T-helper 2 cell treated with Interferon-gamma antibody and Interleukin-4, amounts not matched to agents 5 μg/mL and 100 μg/mL, for 36 hours (primary cell): ENCODE measurements around the gene MCF2L.

Experiments
- DNase-seq: peaks from one replicate; pipeline ENCODE4 v3.0.0; 2021; ENCODE audit warnings: low spot score
- H3K27ac Mint-ChIP-seq: one replicate; pipeline ENCODE4 v1.8.0; 2021; ENCODE audit warnings: mild to moderate bottlenecking, mixed read lengths
- H3K27me3 Mint-ChIP-seq: one replicate; pipeline ENCODE4 v1.8.0; 2021; ENCODE audit warnings: low read depth, mixed read lengths
- H3K36me3 Mint-ChIP-seq: one replicate; pipeline ENCODE4 v1.8.0; 2021; ENCODE audit warnings: low read depth, mixed read lengths
- H3K4me1 Mint-ChIP-seq: one replicate; pipeline ENCODE4 v1.8.0; 2021; ENCODE audit warnings: low read depth, mixed read lengths
- H3K4me3 Mint-ChIP-seq: one replicate; pipeline ENCODE4 v1.8.0; 2022; ENCODE audit warnings: mild to moderate bottlenecking, moderate library complexity, mixed read lengths
- H3K9me3 Mint-ChIP-seq: one replicate; pipeline ENCODE4 v1.8.0; 2021; ENCODE audit warnings: mixed read lengths

The MCF2L gene

DNA sequence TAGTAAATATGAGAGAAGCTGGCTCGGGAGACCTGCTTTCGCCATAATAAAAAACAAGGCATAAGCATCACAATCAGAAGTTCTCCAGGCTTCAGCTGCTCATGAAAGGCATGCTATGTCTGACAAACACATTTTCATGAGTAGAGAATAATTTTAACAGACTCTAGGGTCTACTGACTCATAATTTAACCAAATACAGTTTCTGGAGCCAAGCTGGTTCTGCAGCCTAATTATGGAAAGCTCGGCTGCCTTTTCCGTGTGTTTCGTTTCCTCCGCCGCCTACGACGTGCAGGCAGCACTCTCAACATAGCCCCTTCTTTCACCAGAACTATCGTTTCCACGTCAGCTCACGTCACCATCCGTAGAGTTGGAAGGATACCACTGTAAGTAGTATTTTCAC, 5.7 kb downstream of the MCF2L start:
- Mint-ChIP-seq H3K27ac (no peak overlapping the region), H3K9me3 (no peaks in the 10 kb centered on the region), H3K4me3 (no peak overlapping the region), H3K4me1 (peaks cover 4% of the 10 kb centered on the region), H3K36me3 (no peaks in the 10 kb centered on the region), H3K27me3 (peaks cover 19% of the 10 kb centered on the region)
- DNase-seq: no peak

DNA sequence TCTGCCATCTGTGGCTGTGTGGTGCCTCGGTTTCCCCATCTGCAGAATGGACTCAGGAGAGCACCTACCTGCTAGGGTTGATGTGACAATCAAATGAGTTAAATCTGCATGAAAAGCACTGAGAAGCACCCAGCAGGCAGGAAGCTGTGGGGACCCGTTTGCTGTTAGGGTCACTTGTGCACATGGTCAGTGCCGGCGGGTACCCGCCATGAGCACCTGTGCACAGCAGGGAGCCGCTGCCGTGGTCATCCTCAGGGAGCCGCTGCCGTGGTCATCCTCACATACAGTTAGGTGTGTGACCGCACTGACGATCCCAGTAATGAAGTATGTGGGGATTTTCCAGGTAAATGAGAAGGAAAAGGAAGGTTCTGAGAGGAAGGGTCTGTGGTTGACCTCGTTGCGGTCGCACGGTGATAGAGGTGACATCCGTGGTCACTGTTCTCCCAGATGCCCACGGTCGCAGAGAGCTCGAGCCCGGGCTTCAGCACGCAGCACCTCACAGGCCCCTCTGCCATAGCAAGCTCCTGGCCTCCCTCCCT, 6.5 kb downstream of the MCF2L start:
- H3K36me3 Mint-ChIP-seq: no peaks in the 10 kb centered on the region
- no peaks in the 10 kb centered on the region for H3K4me1 Mint-ChIP-seq
- H3K27ac Mint-ChIP-seq: no peak overlapping the region
- peaks cover 11% of the 10 kb centered on the region for H3K27me3 Mint-ChIP-seq
- DNase-seq: no peak
- no peak overlapping the region for H3K4me3 Mint-ChIP-seq
- H3K9me3 Mint-ChIP-seq: no peaks in the 10 kb centered on the region

DNA sequence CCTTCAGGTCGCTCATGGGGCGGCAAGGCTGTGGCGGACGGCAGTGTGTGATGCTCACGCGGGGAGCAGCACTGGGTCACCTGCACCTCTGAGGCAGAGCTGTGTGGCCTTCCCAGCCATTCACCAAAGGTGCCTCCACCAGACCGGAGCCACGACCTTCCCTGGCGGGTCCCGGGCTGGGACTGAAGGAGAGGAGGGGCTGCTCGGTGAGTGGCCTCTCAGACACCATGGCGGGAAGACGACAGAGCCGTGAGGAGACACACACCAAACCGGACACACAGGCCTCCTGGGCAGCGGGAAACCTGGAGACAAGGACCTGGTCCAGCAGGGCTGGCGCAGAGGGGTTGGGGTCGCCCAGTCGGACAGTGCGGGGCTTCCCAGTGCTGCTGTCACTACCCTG, 7.5 kb downstream of the MCF2L start:
- H3K27me3 Mint-ChIP-seq: peaks cover 3% of the 10 kb centered on the region
- no peaks in the 10 kb centered on the region for H3K36me3 Mint-ChIP-seq
- H3K4me1 Mint-ChIP-seq: no peaks in the 10 kb centered on the region
- no peak overlapping the region for H3K4me3 Mint-ChIP-seq
- H3K27ac Mint-ChIP-seq: no peak overlapping the region
- DNase-seq: no peak
- H3K9me3 Mint-ChIP-seq: no peaks in the 10 kb centered on the region

DNA sequence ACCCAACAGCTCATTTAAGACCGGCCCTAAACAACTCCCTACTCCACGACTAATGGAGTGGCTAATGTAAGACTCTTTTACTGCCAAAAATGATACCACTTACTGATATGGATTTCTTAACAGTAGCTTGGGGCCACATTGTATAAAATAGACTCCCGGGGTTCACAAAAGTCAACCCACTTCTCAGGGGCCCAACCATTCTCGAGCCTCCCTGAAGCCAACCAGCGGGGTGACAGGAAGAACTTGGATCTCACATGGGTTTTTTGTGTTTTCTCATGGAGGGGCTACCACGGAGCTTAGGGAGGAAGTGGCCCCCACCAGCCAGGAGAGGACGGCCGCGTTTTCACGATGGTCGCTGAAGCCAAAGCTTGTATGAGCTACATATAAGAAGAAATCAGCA, 8.1 kb downstream of the MCF2L start:
- H3K9me3 Mint-ChIP-seq: no peaks in the 10 kb centered on the region
- no peak overlapping the region for H3K4me3 Mint-ChIP-seq
- H3K36me3 Mint-ChIP-seq: no peaks in the 10 kb centered on the region
- H3K27ac Mint-ChIP-seq: no peak overlapping the region
- no peak for DNase-seq
- H3K4me1 Mint-ChIP-seq: no peaks in the 10 kb centered on the region
- no peaks in the 10 kb centered on the region for H3K27me3 Mint-ChIP-seq

DNA sequence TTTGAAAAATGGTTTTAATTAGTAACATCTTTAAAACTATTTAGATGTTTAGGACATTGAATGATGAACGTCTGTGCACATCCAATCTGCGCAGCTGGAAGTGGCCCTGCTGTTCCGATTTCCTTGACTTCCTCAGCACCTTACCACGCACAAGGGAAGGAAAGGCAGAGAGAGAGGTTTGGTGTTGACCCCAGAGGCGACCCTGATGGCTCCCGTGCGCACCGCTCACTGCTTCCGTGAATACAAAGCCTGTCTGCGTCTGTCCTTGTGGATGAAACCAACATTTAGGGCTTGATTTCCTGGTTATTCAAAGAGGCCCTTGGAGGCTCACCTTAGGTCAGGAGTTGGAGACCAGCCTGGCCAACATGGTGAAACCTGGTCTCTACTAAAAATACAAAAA, 8.5 kb downstream of the MCF2L start:
- H3K4me3 Mint-ChIP-seq: no peak overlapping the region
- DNase-seq: no peak
- no peaks in the 10 kb centered on the region for H3K4me1 Mint-ChIP-seq
- H3K9me3 Mint-ChIP-seq: no peaks in the 10 kb centered on the region
- no peaks in the 10 kb centered on the region for H3K27me3 Mint-ChIP-seq
- H3K36me3 Mint-ChIP-seq: no peaks in the 10 kb centered on the region
- no peak overlapping the region for H3K27ac Mint-ChIP-seq

DNA sequence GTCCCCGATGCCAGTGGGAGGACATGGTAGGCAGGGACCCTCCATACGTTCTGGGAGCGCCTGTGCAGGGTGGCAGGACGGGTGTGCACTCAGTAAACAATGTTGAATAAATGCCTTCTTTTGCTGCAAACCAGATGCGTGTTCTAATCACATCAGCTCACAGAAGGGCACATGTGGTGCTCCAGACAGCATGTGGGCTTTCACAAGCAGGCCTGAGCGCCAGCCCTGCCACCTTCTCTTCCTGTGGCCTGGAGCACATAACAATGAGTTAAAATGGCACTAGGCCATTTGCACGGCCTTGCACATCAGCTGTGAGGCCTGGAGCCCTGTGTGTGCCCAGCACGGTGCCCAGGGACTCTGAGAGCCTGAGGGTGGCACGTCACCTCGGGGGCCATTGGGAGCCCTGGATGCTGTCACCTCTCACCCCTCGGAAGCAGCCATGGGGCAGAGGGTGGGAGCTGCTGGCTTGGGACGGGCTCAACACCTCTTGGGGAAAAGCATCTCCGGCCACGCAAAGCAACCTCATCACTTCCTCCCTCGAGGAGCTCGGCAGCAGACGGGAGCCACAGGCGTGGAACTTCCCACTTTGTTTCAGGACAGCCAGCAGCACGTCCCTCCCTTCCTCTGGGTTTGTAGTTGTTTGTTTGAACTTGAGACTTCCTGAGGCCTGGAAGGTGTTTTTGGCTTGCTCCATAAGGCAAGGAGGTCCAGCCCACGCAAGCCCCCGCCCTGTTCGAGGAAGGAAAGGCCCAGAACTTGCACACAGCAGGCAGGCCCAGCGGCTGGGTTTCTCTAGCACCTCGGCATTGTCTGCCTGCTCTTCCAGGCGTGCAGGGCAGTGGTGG, 9.8 kb downstream of the MCF2L start:
- Mint-ChIP-seq H3K27me3 (no peaks in the 10 kb centered on the region), H3K9me3 (no peaks in the 10 kb centered on the region), H3K4me1 (no peaks in the 10 kb centered on the region), H3K36me3 (no peaks in the 10 kb centered on the region), H3K27ac (no peak overlapping the region), H3K4me3 (no peak overlapping the region)
- no peak for DNase-seq

DNA sequence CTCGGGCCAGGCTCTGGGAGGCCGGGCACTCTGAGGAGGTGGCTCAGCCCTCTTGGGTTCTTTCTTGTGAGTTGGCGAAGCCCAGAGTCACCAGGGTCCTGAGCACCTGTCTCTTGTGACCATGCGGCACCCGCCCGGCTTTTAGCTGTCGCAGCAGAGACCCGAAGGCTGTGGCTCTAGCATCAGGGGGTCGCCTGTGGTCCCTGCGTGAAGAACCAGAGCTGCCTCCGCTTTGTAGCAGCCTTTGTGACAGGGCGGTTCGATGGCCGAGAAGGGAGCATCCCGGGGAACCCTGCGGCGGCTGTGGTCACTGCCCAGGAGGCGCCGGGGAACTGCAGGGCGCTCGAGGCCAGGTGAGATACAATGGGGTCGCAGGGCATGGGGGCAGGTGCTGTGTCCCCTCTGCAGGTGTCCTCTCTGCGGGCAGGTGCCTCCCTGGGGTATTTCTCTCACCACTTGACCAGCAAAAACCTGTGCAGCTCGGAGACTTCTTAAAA, 10.4 kb downstream of the MCF2L start:
- Mint-ChIP-seq H3K4me3 (no peak overlapping the region), H3K36me3 (no peaks in the 10 kb centered on the region), H3K27me3 (no peaks in the 10 kb centered on the region), H3K4me1 (no peaks in the 10 kb centered on the region), H3K9me3 (no peaks in the 10 kb centered on the region), H3K27ac (no peak overlapping the region)
- no peak for DNase-seq

DNA sequence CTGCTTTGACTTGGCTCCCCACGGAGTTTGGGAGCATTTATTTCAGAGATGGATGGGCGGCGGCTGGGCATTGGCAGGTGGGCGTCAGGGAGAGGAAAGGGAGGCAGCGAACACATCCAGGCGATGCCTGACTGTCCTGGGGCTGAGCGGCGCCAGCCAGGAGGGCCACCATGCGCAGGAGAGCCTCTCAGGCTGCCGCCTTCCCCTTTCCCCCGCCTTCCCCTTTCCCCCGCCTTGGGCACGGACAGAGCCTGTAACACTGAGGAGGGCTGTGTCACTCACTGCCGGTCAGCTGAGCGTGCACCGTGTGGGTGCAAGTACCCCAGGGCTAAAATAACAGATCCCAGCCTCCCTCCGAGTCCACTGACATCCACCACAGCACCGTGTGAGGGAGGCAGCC, 11.4 kb downstream of the MCF2L start:
- no peaks in the 10 kb centered on the region for H3K9me3 Mint-ChIP-seq
- H3K4me3 Mint-ChIP-seq: no peak overlapping the region
- H3K4me1 Mint-ChIP-seq: no peaks in the 10 kb centered on the region
- no peaks in the 10 kb centered on the region for H3K27me3 Mint-ChIP-seq
- H3K36me3 Mint-ChIP-seq: no peaks in the 10 kb centered on the region
- no peak for DNase-seq
- no peak overlapping the region for H3K27ac Mint-ChIP-seq

DNA sequence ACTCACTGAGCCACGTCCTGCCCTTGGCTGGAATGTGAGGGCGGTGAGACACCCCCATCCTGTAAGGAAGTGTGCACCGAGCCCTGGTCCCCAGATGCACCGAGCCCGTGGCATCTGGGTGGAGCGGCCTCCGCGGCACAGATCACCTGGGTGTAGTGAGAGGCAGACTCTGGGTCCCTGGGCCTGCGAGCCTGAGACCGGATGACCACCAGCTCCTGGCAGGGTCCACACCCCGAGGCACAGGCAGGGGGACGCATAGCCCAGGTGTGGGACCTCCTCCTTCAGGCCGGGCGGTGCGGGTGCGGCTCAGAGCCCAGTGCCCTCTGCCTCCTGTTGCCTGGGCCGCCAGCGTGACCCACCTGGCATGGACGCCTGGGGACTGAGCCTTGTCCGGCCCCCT, 12.4 kb downstream of the MCF2L start:
- Mint-ChIP-seq H3K27ac (no peak overlapping the region), H3K27me3 (no peaks in the 10 kb centered on the region), H3K36me3 (no peaks in the 10 kb centered on the region), H3K9me3 (no peaks in the 10 kb centered on the region), H3K4me1 (no peaks in the 10 kb centered on the region), H3K4me3 (no peak overlapping the region)
- DNase-seq: no peak

DNA sequence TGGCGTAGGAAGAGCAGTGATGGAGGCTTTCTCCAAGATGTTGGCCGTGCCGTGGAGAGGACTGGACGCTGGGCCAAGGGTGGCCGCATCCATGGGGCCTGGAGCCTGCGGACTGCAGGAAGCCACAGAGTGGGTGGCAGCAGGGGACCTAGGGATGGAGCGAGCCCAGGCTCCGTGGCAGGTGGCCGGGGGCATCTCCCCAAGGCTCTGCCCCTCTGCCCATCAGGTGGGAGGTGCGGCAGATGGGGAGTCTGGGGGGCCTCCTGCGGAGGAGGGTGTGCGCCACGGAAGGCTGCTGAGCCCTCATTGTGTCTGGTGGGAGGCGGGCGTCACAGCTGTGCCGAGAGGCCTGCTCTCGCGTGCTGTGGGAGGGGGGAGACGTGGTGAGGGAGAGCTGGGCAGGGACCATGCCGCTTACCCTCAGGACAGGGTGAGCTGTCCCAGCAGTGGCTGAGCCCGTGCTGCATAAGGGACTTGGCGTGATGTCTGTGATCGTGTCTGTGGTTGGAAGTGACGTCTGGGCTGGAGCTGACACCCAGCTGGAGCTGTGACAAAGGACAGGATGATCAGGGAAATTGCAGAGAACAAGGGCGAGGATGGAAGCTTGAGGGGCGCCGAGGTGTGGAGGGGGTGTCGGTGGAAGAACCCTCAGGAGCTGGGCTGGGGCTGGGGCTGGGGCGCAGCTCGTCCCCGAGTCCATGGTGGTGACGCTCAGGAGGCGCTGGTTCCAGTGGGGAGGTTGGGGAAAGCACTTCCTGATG, 13.4 kb downstream of the MCF2L start:
- no peaks in the 10 kb centered on the region for H3K27me3 Mint-ChIP-seq
- H3K27ac Mint-ChIP-seq: no peak overlapping the region
- H3K9me3 Mint-ChIP-seq: no peaks in the 10 kb centered on the region
- no peaks in the 10 kb centered on the region for H3K36me3 Mint-ChIP-seq
- H3K4me1 Mint-ChIP-seq: no peaks in the 10 kb centered on the region
- H3K4me3 Mint-ChIP-seq: no peak overlapping the region
- no peak for DNase-seq

DNA sequence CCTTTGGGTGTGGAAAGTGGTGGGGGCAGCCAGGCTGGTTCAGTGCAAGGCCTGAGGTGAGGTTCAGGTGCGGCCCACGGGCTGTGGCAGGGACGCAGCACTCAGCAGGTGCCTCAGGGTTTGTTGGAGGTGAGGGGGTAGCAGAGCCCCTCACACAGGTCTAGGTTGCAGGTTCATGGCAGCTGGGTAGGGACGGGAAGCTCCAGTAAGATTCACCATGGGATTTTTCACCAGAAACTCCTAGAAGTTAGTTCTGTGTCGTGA, 14.0 kb downstream of the MCF2L start:
- Mint-ChIP-seq H3K4me3 (no peak overlapping the region), H3K4me1 (no peaks in the 10 kb centered on the region), H3K27ac (no peak overlapping the region), H3K36me3 (no peaks in the 10 kb centered on the region), H3K27me3 (no peaks in the 10 kb centered on the region), H3K9me3 (no peaks in the 10 kb centered on the region)
- no peak for DNase-seq

DNA sequence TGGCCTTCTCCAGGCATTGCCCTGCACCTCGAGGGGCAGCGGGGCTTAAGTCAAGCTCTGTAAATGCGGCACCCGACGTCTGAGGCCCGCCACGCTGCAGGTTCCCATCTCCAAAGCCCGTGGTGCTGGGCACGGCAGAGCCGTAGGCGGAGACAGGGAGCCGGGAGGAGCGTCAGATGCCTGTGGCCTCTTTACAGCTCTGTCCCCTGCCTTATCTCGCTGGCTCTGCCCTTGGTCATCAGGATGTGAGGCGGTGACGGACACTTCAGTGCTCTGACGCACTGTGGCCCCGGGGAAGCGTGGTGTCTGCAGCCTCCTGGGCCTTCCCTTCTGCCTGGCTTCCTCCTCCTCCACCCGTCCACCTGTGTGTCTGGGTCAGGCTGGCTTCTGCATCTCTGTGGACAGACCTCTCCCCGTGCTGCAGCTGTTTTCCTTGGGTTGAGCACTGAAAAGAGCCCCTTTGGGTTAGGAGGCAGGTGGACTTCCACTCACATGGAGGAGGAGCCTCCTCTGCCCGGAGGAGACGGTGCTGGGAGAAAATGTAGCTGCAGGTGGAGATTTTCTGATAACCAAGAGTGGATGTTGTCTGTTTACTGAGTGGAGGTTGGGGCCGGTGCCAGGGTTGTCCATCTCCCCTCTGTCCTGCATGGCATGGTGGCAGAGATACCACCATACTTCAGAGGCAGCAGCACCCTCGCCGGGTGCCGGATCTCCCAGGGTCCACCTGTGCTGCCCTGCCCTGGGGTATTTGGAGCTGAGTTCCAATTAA, 14.6 kb downstream of the MCF2L start:
- Mint-ChIP-seq H3K4me1 (no peaks in the 10 kb centered on the region), H3K4me3 (no peak overlapping the region), H3K36me3 (no peaks in the 10 kb centered on the region), H3K9me3 (no peaks in the 10 kb centered on the region), H3K27ac (no peak overlapping the region), H3K27me3 (no peaks in the 10 kb centered on the region)
- no peak for DNase-seq

DNA sequence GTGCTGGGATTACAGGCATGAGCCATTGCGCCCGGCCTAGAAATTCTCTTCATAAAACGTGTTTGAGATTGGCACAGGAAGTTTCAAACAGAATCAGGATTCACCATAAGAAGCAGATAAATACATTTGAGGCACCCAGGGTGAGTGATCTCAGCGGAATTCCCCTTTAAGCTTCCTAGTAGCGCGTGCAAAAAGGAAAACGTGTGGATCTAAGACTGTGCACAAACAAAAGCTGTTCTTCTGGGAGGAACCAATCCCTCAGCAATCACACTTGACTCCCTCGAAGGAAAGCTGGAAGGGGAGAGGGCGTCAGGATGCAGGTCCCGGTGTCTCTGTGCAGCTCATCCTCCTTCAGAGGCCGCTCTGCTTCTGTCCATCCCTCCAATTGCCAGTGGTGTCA, 15.5 kb downstream of the MCF2L start:
- no peaks in the 10 kb centered on the region for H3K9me3 Mint-ChIP-seq
- H3K27me3 Mint-ChIP-seq: no peaks in the 10 kb centered on the region
- no peak for DNase-seq
- H3K27ac Mint-ChIP-seq: no peak overlapping the region
- H3K36me3 Mint-ChIP-seq: no peaks in the 10 kb centered on the region
- H3K4me3 Mint-ChIP-seq: no peak overlapping the region
- no peaks in the 10 kb centered on the region for H3K4me1 Mint-ChIP-seq
